Right ventricle myocardium inferior (tissue), 1 donor: Measurements from ENCODE around the gene DOCK2. TPM values are rescaled to one million over a fixed set of nuclear protein-coding genes. Genes with fewer than 3 reads are reported as not detected.

ENCODE experiments used
- ATAC-seq: fragments of 200-7000 bp; cut with Tn5 transposase; one replicate; pipeline ENCODE4 v1.9.1; 2020; ENCODE audit warnings: mild to moderate bottlenecking, moderate library complexity
- DNase-seq: peaks from one replicate; pipeline ENCODE4 v3.0.0; 2021; ENCODE audit errors: missing footprints
- intact Hi-C: fragments of 100-400 bp; cut with DNase I; formaldehyde crosslinking; loops from one replicate; pipeline ENCODE4 v1.11.0; 2022
- total RNA-seq: library from RNA; stranded (reverse); fragmentation: NEBNext Ultra II Directional; extraction: Animal tissue kit (Norgen Biotek cat#: 25700); gene quantifications from one replicate; pipeline ENCODE4 v1.2.1, GENCODE V29; 2021
- donor health status: DM: no; HTN: yes; CAD: no; lungs with severe emphysema.

DOCK2 gene
- total RNA-seq, 1 donor from 2014 or later, result 7.9 TPM

DNA sequence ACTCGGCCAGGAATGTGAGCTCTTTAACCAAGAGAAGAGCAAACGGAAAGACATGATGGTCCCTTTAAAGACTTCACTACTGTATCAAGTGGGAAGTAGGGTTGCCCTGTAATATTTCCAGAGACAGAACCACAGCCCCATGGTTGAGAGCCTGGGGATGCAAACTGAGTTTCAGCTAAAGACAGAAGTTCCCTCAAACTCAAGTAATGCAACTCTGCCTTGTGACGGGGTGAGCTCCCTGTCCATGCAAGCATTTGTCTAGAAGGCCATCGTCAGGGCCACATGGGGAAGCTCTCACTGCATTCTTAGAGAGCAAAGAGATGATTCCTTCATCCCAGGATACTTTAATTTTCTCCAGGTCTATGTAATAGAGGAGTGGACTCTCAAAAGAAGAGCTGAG is 260.4 kb downstream of the DOCK2 start:
- ATAC-seq (no peak), DNase-seq (no peak)
- intact Hi-C loops, result no loop called here

DNA sequence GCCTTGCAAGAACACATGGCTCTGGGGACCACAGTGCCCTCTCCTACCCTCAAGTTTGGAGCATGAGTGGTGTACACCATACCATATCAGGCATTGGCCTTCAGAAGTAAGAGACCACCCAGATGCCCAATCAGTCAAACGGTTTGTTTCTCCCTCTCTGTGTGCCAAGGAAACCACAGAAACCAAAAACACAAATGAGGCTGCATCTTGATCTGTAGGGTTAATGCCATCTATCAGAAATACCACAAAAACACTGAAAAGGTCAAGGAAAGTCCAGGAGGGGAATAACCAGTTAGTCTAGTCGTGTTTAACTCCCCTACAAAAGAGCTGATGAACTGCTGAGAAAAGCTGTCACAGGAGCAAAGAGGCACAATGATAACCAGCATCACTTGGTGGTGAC is 264.8 kb downstream of the DOCK2 start:
- ATAC-seq (no peak), DNase-seq (no peak)
- intact Hi-C loops, result no loop called here

DNA sequence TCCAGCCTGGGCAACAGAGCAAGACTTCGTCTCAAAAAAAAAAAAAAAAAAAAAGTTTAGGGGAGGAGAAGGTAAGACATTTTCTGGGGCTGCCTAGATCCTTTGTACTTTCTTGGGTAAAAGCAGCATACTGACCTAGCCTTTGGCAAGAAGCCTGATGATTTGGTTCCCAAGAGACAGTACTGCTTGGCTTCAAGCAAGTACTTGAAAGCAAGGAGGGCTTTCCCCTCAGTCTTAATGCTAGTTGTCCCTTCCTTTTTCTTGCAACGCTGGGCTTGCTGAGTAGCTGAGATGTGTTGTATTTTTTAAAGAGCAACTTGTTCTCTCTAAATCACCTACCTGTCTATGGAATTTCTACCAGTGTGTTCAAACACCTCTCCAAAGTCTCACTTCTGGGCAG is 267.0 kb downstream of the DOCK2 start:
- ATAC-seq (no peak), DNase-seq (no peak)

DNA sequence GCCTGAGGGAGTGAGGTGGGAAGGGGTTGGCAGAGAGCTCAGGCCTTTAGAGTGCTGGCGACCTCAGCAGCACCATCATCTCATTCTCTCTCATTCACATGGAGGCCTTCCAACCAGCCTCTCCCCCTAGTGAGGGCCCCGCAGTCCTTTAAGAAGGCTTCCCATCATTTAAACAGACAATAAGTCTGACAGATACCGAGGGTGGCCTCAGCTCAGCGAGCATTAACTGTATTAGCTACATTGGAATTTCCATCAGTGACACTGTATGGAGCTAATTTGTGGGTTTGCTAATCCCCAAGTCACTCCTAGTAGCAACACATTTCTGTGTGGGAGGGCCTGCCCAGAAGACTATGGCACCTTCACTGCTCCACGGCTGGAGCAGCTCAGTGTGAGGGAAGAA is 267.4 kb downstream of the DOCK2 start:
- ATAC-seq (no peak), DNase-seq (no peak)
- intact Hi-C loops, result no loop called here

More for the DNA sequence above, 267.0 kb downstream of the DOCK2 start:
- intact Hi-C loops, result no loop called here

DNA sequence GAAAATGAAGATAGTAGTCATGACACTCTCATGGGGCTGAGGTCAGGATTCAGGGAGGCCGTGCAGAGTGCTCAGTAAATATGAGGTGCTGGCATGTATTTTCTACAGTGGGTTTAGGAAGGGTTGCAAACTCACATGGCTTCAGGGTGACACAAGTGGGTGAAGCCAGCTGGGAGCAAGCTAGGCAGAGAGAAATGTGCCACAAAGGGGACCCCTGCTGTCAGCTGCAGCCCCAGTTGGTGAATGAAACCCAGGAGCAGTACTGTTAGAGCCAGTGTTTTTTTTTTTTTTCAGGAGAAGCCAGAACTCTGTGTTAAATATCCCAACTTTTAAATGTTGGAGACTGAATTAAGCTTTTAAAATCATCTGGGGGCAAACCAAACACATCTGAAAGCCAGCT is 267.9 kb downstream of the DOCK2 start:
- ATAC-seq, result no peak
- intact Hi-C loops, result no loop called here
- DNase-seq, result peak; percentile 57

DNA sequence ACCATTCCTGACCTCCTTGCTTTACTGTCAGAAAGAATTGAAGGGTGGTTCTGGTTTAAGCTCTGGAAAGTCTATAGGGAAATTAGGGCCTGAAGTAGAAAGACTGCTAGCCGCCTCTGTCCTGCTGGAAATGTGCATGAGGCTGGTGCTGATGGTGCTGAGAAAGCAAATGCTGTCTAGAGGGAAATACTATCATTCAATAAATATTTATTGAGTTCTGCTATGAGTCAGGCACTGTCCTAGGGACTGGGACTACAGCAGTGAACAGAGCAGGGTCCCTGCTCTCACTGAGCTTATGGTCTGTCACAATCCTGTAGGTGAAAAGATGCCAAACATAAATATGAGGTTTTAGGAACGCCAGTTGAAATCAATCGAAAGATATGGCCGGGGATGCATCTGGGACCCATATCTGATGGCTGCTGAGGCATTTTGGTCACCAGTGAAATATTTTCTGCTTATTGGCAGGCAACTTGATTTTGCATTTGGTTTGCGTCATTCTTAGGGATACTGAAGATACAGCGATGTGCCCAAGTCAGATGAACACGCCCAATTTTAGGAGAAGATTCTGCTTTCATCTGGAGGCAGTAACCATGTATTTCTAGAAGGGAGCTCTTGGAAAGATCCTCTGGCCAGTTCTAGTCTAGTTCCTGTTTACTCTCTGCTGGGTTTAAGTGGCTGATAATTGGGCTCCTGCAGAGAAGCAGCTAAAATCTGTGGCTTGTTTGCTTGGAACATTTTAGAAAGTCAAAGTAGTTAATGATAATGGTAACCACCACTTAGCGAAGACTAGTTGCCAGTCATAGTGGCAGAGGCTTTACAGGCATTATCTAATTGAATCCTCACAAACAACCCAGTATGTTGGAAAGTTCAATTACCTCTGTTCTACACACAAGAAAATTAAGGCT is 269.9 kb downstream of the DOCK2 start:
- ATAC-seq, result peak; percentile 84
- no peak for DNase-seq
- intact Hi-C loops, result no loop called here

DNA sequence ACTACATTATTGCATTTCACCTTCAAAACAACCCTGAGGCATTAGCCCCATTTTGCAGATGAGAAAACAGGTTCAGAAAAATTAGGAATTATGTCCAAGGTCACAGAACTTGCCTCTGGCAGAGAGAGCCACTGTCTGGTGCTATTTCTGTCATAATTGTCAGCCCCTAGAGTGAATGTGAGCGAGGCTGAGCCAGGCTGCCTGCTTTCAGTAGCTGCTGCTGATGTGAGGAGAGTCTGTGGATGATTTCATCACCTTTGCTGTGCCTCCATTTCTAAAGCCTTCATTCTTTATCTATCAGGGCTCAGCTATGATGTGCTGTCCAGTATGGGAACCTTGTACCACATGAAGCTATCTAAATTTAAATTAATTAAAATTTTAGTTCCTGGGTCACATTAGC is 271.8 kb downstream of the DOCK2 start:
- intact Hi-C loops, result loop anchor here (2.0 kb wide), 1 partner anchor 78 kb away; no protein-coding TSS in a partner anchor
- ATAC-seq (no peak), DNase-seq (no peak)

- ATAC-seq (no peak), DNase-seq (no peak)
- intact Hi-C loops, result loop anchor here (2.0 kb wide), 1 partner anchor 79 kb away; no protein-coding TSS in a partner anchor
Observed at GRCh38 chr5:169909945-169910344, 272.9 kb downstream of the DOCK2 start.

DNA sequence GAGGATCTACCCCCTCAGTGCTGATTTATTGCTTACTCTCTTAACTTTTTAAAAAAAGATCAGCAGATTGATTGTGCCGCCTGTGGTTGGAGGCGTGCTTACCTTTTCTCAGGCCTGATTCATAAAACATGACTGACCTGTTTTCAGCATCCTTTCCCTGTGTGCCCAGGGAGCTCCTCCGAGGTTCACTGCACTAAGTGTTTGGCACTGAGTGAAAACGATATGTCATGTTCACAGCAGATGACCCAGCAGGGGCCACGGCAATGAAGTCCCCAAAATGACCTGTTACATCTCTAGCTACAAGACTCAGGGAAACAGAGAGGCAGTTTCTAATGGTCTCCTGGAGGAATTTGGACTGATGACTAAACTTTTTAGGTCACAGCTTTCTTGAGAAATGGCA is 273.3 kb downstream of the DOCK2 start:
- ATAC-seq, result no peak
- intact Hi-C loops, result no loop called here

GRCh38 chr5:169911448-169912212 is 274.6 kb downstream of the DOCK2 start:
- intact Hi-C loops, result no loop called here
- DNase-seq (no peak), ATAC-seq (no peak)

More for the DNA sequence above, 273.3 kb downstream of the DOCK2 start:
- no peak for DNase-seq

DNA sequence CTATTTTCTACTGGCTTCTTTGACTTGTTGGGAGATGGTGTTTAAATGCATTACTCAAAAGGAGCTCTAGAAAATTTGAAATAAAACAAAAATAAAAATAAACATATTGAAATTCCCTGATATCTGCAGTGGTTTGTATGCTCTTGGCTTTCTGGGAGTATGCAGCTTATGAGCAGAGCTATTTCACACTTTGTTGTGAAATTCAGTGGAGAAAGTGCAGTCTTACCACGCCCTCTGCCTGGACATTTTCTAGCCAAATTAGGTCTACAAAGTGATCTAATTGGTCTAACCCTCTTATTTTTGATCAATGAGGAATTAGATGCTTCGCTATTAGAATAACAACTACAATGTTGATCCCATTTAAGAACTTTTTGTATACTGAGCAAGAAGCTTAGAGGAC is 276.4 kb downstream of the DOCK2 start:
- DNase-seq (no peak), ATAC-seq (peak; percentile 60)
- intact Hi-C loops, result no loop called here

DNA sequence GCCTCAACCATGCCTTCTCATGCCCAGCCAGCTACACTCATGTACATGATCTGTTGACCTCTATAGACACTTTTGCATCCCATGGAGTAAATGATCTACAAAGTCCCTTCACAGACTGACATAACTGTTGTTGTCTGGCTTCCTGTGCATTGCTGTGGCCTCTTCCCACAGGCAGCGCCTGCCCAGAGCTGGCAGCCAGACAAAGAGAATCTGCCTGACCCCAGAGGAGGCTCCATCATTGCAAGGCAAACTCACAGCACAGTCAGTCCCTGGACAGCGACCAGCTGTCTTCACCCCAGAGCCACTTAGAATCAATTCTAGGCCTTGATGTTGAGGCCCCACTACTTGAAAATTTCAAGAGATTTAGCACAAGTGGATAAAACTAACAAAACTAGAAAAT is 277.7 kb downstream of the DOCK2 start:
- intact Hi-C loops, result no loop called here
- ATAC-seq (peak; percentile 91), DNase-seq (peak; percentile 77)

GRCh38 chr5:169917500-169917899 is 280.4 kb downstream of the DOCK2 start:
- ATAC-seq (no peak), DNase-seq (no peak)
- intact Hi-C loops, result no loop called here

DNA sequence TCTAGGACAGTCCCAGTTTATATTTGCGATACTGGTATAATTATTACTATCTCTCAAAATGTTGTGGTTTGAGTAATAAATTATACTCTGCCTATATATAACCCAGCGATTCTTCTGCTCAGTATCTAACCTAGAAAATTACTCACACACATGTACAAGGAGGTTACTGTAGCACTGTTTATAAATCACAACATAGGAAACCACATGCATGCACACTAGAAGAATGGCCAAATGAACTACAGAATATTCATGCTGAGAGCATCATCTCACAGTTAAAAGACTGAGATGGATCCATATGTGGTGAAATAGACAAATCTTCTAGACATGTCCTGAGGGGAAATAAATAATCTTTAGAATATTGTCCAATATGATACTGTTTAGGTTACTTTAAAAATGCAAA is 281.2 kb downstream of the DOCK2 start:
- ATAC-seq, result no peak
- intact Hi-C loops, result no loop called here
- no peak for DNase-seq

- DNase-seq, result no peak
- intact Hi-C loops, result no loop called here
- ATAC-seq, result no peak
Observed at GRCh38 chr5:169920474-169920873, 283.4 kb downstream of the DOCK2 start.

DNA sequence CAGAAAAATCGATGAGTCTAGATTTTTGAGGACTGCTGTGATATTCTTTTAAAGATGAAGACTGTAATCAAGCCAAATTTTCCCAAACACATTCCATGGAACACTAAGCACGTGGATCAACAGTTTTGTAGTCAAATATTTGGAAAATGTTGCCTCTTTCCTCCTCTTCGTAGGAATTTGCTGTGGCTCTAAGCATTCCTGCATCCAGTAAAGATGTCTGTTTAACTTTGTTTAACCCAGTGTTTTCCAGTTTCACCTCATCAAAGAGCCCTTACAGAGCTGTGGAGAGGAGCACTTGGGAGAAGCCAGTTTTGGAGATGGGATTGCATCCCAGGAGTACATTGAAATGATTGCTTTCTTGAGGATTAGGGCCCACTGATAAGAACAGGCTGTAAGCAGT is 284.3 kb downstream of the DOCK2 start:
- no peak for DNase-seq
- intact Hi-C loops, result no loop called here
- no peak for ATAC-seq

GRCh38 chr5:169921949-169922348 is 284.9 kb downstream of the DOCK2 start:
- no peak for ATAC-seq

GRCh38 chr5:169922474-169922873 is 285.4 kb downstream of the DOCK2 start:
- no peak for ATAC-seq
- intact Hi-C loops, result no loop called here

More at GRCh38 chr5:169921949-169922348, 284.9 kb downstream of the DOCK2 start:
- intact Hi-C loops, result no loop called here
- no peak for DNase-seq

DNA sequence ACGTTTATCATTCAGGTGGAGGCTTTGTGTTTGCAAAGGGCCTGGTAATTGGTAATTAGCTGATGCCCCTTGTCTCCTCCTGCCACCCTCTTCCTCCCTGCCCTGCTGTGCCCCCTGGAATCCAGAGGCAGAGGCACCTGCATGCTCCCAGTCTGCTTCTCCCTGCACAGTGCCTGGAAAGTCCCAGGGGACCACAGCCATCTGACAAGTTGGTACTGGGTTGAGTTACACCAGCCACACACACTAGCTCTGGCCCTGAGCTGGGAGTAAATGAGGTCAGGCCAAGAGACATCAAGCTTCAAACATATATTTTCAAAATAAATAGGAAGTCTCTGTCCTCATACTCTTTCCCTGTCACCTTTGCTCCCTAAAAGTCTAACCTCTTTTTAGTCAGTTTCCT is 286.9 kb downstream of the DOCK2 start:
- intact Hi-C loops, result no loop called here
- ATAC-seq (no peak), DNase-seq (no peak)

More at GRCh38 chr5:169922474-169922873, 285.4 kb downstream of the DOCK2 start:
- DNase-seq, result no peak

DNA sequence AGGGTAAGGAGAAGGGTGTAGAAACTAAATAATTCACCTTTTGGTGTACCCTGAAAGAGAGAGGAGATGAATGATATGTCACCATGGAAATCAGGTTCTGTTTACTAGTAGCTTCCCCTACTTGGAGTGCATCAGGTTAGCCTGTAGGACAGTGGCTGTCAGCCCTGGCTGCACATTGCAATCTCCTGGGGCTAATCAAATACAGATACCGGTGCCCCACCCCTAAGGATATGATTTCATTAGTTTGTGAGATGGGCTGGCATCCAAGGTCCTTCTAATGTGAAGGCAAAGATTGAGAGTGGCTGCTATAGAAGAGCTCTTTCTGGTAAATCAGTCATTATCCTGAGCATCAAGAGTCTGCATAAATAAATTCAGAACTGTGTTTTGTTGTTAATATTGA is 296.1 kb downstream of the DOCK2 start:
- DNase-seq, result no peak
- intact Hi-C loops, result no loop called here
- ATAC-seq, result no peak
